GM23338 (cell line): ENCODE results near the gene PGP. TPM values are rescaled to one million over a fixed set of nuclear protein-coding genes. Genes with fewer than 3 reads are reported as not detected.
"Not testable (repeated sequence)": the region's sequence is repeated elsewhere in the genome, so short reads cannot be mapped to it uniquely, and the experiment has no call there.

Experiments
- ATAC-seq: fragments of 200-7000 bp; cut with Tn5 transposase; 3 replicates; pipeline ENCODE4 v1.9.1; 2020
- DNase-seq: peaks from one replicate; pipeline ENCODE4 v3.0.0-alpha.2; 2015; ENCODE audit warnings: low spot score
- H2AFZ ChIP-seq: fragments of 200-600 bp; sonication (generic); 2 replicates; pipeline ENCODE4 v1.8.0; 2016; ENCODE audit warnings: antibody characterized with exemption, mild to moderate bottlenecking, moderate library complexity
- H3F3A ChIP-seq: fragments of 200-600 bp; sonication (generic); replicated peaks from 2 replicates; pipeline ENCODE4 v1.8.0; 2017; ENCODE audit warnings: antibody characterized with exemption, mixed run types, low read depth
- H3K27ac ChIP-seq: fragments of 200-600 bp; sonication (generic); 2 replicates; pipeline ENCODE4 v1.6.1; 2016; ENCODE audit warnings: low read depth
- H3K27me3 ChIP-seq: fragments of 200-600 bp; sonication (generic); 2 replicates; pipeline ENCODE4 v1.8.0; 2016; ENCODE audit warnings: mild to moderate bottlenecking, mixed run types, moderate library complexity; ENCODE audit not compliant: insufficient read depth
- H3K36me3 ChIP-seq: fragments of 200-600 bp; sonication (generic); 2 replicates; pipeline ENCODE4 v1.8.0; 2016; ENCODE audit warnings: mild to moderate bottlenecking; ENCODE audit not compliant: insufficient read depth
- H3K4me1 ChIP-seq: fragments of 200-600 bp; sonication (generic); 2 replicates; pipeline ENCODE4 v1.8.0; 2016; ENCODE audit warnings: mild to moderate bottlenecking, moderate library complexity; ENCODE audit not compliant: insufficient read depth
- H3K4me2 ChIP-seq: fragments of 200-600 bp; sonication (generic); 2 replicates; pipeline ENCODE4 v1.7.1; 2017; ENCODE audit warnings: mixed run types
- H3K4me3 ChIP-seq: fragments of 200-600 bp; sonication (generic); 2 replicates; pipeline ENCODE4 v1.6.1; 2016; ENCODE audit warnings: mixed run types
- H3K79me2 ChIP-seq: fragments of 200-600 bp; sonication (generic); replicated peaks from 2 replicates; pipeline ENCODE4 v1.8.0; 2017; ENCODE audit warnings: mild to moderate bottlenecking; ENCODE audit not compliant: insufficient read depth
- H3K9me2 ChIP-seq: fragments of 200-600 bp; sonication (generic); 2 replicates; pipeline ENCODE4 v1.8.0; 2017; ENCODE audit not compliant: insufficient read depth
- H4K20me1 ChIP-seq: fragments of 200-600 bp; sonication (generic); replicated peaks from 2 replicates; pipeline ENCODE4 v1.8.0; 2017; ENCODE audit warnings: mild to moderate bottlenecking; ENCODE audit not compliant: insufficient read depth
- H3K27ac Mint-ChIP-seq: 2 replicates; pipeline ENCODE4 v1.8.0; 2020; ENCODE audit warnings: inconsistent platforms, mild to moderate bottlenecking, moderate library complexity, mixed read lengths
- H3K27me3 Mint-ChIP-seq: 3 replicates; pipeline ENCODE4 v1.8.0; 2022; ENCODE audit warnings: low read depth, mild to moderate bottlenecking, moderate library complexity, mixed read lengths, inconsistent platforms; ENCODE audit not compliant: insufficient read depth, poor library complexity
- H3K36me3 Mint-ChIP-seq: 3 replicates; pipeline ENCODE4 v1.8.0; 2021; ENCODE audit warnings: low read depth, mild to moderate bottlenecking, inconsistent platforms, moderate library complexity, mixed read lengths
- H3K4me1 Mint-ChIP-seq: 3 replicates; pipeline ENCODE4 v1.8.0; 2020; ENCODE audit warnings: mild to moderate bottlenecking, inconsistent platforms, mixed read lengths
- H3K4me3 Mint-ChIP-seq: 3 replicates; pipeline ENCODE4 v1.8.0; 2021; ENCODE audit warnings: moderate library complexity, mild to moderate bottlenecking, inconsistent platforms, mixed read lengths
- H3K9me3 Mint-ChIP-seq: 3 replicates; pipeline ENCODE4 v1.8.0; 2020; ENCODE audit warnings: moderate library complexity, mild to moderate bottlenecking, inconsistent platforms, mixed read lengths
- CREB1 ChIP-seq: fragments of 250-450 bp; sonication (Bioruptor Pico); IDR thresholded peaks from 2 replicates; pipeline ENCODE4 v1.5.0; 2020; ENCODE audit warnings: low read depth, mild to moderate bottlenecking, moderate library complexity
- EZH2 ChIP-seq: fragments of 200-600 bp; sonication (generic); IDR thresholded peaks from one replicate; pipeline ENCODE4 v1.8.0; 2017; ENCODE audit warnings: antibody characterized with exemption, mild to moderate bottlenecking, low read depth; ENCODE audit not compliant: unreplicated experiment
- NANOG ChIP-seq: IDR thresholded peaks from 2 replicates; pipeline ENCODE4 v1.6.1; 2016; ENCODE audit warnings: antibody characterized with exemption, borderline replicate concordance
- ZNF114 ChIP-seq: fragments of 250-450 bp; sonication (Bioruptor Pico); IDR thresholded peaks from 2 replicates; pipeline ENCODE4 v1.5.0; 2020; ENCODE audit warnings: mild to moderate bottlenecking, moderate library complexity
- ZNF331 ChIP-seq: fragments of 250-450 bp; sonication (Bioruptor Pico); IDR thresholded peaks from 2 replicates; pipeline ENCODE4 v1.5.0; 2020; ENCODE audit warnings: low read depth, mild to moderate bottlenecking, moderate library complexity
- polyA plus RNA-seq: library from polyadenylated mRNA; unstranded; fragments of >200 nt; fragmentation: Nextera tagmentation; extraction: Ambion mirVana; gene quantifications from 2 replicates; pipeline ENCODE4 v1.2.1, GENCODE V29; 2016
- total RNA-seq: library from RNA; depleted of rRNA; stranded (reverse); fragments of >200 nt; shearing (Covaris generic); gene quantifications from 2 replicates; pipeline ENCODE4 v1.2.3, GENCODE V29; 2014
- TF ChIP-seq, protein P1 (sequence below): fragments of 250-450 bp; sonication (Bioruptor Pico); IDR thresholded peaks from 2 replicates; pipeline ENCODE4 v1.5.0; 2020; ENCODE audit warnings: mild to moderate bottlenecking, moderate library complexity

The PGP gene
- total and polyA plus RNA-seq, 2 experiments from 2014 or later = 44.4 to 80.3 TPM

DNA sequence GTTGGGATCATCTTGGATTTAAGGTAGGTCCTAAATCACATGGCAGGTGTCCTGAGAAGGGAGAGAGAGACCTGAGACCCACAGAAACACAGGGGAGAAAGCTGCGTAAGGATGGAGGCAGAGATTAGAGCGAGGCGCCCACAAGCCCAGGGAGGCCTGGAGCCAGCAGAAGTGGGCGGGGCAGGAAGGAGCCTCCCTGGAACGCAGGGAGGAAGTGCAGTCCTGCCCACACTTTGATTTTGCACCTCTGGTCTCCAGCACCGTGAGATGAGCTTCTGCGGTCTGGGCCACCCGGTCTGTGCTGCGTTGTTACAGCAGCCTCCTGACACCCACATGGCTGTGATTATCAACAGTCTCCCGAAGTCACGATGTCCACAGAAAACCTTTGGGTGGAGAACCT lies 28.0 kb upstream of the PGP start (continued):
- TF ChIP-seq, protein P1, sequence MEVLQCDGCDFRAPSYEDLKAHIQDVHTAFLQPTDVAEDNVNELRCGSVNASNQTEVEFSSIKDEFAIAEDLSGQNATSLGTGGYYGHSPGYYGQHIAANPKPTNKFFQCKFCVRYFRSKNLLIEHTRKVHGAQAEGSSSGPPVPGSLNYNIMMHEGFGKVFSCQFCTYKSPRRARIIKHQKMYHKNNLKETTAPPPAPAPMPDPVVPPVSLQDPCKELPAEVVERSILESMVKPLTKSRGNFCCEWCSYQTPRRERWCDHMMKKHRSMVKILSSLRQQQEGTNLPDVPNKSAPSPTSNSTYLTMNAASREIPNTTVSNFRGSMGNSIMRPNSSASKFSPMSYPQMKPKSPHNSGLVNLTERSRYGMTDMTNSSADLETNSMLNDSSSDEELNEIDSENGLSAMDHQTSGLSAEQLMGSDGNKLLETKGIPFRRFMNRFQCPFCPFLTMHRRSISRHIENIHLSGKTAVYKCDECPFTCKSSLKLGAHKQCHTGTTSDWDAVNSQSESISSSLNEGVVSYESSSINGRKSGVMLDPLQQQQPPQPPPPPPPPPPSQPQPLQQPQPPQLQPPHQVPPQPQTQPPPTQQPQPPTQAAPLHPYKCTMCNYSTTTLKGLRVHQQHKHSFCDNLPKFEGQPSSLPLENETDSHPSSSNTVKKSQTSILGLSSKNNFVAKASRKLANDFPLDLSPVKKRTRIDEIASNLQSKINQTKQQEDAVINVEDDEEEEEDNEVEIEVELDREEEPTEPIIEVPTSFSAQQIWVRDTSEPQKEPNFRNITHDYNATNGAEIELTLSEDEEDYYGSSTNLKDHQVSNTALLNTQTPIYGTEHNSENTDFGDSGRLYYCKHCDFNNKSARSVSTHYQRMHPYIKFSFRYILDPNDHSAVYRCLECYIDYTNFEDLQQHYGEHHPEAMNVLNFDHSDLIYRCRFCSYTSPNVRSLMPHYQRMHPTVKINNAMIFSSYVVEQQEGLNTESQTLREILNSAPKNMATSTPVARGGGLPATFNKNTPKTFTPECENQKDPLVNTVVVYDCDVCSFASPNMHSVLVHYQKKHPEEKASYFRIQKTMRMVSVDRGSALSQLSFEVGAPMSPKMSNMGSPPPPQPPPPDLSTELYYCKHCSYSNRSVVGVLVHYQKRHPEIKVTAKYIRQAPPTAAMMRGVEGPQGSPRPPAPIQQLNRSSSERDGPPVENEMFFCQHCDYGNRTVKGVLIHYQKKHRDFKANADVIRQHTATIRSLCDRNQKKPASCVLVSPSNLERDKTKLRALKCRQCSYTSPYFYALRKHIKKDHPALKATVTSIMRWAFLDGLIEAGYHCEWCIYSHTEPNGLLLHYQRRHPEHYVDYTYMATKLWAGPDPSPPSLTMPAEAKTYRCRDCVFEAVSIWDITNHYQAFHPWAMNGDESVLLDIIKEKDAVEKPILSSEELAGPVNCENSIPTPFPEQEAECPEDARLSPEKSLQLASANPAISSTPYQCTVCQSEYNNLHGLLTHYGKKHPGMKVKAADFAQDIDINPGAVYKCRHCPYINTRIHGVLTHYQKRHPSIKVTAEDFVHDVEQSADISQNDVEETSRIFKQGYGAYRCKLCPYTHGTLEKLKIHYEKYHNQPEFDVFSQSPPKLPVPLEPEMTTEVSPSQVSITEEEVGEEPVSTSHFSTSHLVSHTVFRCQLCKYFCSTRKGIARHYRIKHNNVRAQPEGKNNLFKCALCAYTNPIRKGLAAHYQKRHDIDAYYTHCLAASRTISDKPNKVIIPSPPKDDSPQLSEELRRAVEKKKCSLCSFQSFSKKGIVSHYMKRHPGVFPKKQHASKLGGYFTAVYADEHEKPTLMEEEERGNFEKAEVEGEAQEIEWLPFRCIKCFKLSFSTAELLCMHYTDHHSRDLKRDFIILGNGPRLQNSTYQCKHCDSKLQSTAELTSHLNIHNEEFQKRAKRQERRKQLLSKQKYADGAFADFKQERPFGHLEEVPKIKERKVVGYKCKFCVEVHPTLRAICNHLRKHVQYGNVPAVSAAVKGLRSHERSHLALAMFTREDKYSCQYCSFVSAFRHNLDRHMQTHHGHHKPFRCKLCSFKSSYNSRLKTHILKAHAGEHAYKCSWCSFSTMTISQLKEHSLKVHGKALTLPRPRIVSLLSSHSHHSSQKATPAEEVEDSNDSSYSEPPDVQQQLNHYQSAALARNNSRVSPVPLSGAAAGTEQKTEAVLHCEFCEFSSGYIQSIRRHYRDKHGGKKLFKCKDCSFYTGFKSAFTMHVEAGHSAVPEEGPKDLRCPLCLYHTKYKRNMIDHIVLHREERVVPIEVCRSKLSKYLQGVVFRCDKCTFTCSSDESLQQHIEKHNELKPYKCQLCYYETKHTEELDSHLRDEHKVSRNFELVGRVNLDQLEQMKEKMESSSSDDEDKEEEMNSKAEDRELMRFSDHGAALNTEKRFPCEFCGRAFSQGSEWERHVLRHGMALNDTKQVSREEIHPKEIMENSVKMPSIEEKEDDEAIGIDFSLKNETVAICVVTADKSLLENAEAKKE = no peak
- TF ChIP-seq ZNF114 (CRISPR knock-in tag) (no peak), EZH2 (no peak), NANOG (no peak), CREB1 (CRISPR knock-in tag) (no peak), ZNF331 (no peak)

DNA sequence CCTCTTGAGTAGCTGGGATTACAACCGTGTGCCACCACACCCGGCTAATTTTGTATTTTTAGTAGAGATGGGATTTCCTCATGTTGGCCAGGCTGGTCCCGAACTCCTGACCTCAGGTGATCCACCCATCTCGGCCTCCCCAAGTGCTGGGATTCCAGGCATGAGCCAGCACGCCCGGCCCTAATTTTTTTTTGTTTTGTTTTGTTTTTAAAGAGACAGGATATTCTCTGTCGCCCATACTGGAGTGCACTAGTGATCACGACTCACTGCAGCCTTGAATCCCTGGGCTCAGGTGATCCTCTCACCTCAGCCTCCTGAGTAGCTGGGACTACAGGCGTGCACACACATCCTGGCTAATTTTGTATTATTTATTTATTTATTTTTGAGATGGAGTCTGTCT lies 25.7 kb upstream of the PGP start:
- not testable (repeated sequence) for H4K20me1 ChIP-seq, H3F3A ChIP-seq, H3K4me3 Mint-ChIP-seq, H3K9me2 ChIP-seq, H3K9me3 Mint-ChIP-seq, ATAC-seq, H3K4me2 ChIP-seq, H3K27ac Mint-ChIP-seq, H3K4me3 ChIP-seq, H2AFZ ChIP-seq, H3K4me1 ChIP-seq, H3K4me1 Mint-ChIP-seq, H3K27ac ChIP-seq, DNase-seq, H3K79me2 ChIP-seq, H3K36me3 ChIP-seq
- Mint-ChIP-seq H3K27me3 (peaks cover 25% of the 10 kb centered on the region), H3K36me3 (peaks cover 38% of the 10 kb centered on the region)
- H3K27me3 ChIP-seq = peaks cover 18% of the 10 kb centered on the region
